HFF-Myc (cell line): ENCODE results near the gene CPT2.

Source experiments
- DNase-seq: peaks from one replicate; pipeline ENCODE4 v3.0.0-alpha.2; 2011; ENCODE audit warnings: low read depth; ENCODE audit errors: extremely low read depth
- H3K4me3 ChIP-seq: replicated peaks from 2 replicates; pipeline ENCODE4 v1.5.1; 2011; ENCODE audit warnings: low read depth, mild to moderate bottlenecking, control low read depth, low read length
- CTCF ChIP-seq: IDR thresholded peaks from 2 replicates; pipeline ENCODE4 v1.5.1; 2012; ENCODE audit warnings: mild to moderate bottlenecking, low read depth, low read length, control low read depth; ENCODE audit errors: missing control alignments

The CPT2 gene

GRCh38 chr1:53259932-53260331 lies 63.3 kb downstream of the CPT2 start:
- no peak for DNase-seq
- no peak overlapping the region for H3K4me3 ChIP-seq
- no peak for TF ChIP-seq CTCF

- TF ChIP-seq CTCF, result no peak
- H3K4me3 ChIP-seq, result no peak overlapping the region
- DNase-seq, result no peak
These were observed 64.1 kb downstream of the CPT2 start for GRCh38 chr1:53260631-53261247.

GRCh38 chr1:53262000-53262399 lies 65.4 kb downstream of the CPT2 start:
- no peak for DNase-seq
- no peak overlapping the region for H3K4me3 ChIP-seq
- TF ChIP-seq CTCF, result no peak
